Measurements from ENCODE around the gene TSC2. TPM values are rescaled to one million over a fixed set of nuclear protein-coding genes. Genes with fewer than 3 reads are reported as not detected.

Gene TSC2
- total RNA-seq, 1 donor from 2014 or later, result 139 TPM

GRCh38 chr16:2089706-2090480 is 42.1 kb downstream of the TSC2 start:
- Mint-ChIP-seq H3K4me1 (peaks cover 6% of the 10 kb centered on the region), H3K27me3 (no peaks in the 10 kb centered on the region), H3K4me3 (no peak overlapping the region), H3K36me3 (ENCODE audit: low read depth) (peaks cover 48% of the 10 kb centered on the region), H3K27ac (no peak overlapping the region), H3K9me3 (no peaks in the 10 kb centered on the region)
- ATAC-seq (ENCODE audit: low read depth) (no peak), DNase-seq (no peak)
- TF ChIP-seq, protein P1, sequence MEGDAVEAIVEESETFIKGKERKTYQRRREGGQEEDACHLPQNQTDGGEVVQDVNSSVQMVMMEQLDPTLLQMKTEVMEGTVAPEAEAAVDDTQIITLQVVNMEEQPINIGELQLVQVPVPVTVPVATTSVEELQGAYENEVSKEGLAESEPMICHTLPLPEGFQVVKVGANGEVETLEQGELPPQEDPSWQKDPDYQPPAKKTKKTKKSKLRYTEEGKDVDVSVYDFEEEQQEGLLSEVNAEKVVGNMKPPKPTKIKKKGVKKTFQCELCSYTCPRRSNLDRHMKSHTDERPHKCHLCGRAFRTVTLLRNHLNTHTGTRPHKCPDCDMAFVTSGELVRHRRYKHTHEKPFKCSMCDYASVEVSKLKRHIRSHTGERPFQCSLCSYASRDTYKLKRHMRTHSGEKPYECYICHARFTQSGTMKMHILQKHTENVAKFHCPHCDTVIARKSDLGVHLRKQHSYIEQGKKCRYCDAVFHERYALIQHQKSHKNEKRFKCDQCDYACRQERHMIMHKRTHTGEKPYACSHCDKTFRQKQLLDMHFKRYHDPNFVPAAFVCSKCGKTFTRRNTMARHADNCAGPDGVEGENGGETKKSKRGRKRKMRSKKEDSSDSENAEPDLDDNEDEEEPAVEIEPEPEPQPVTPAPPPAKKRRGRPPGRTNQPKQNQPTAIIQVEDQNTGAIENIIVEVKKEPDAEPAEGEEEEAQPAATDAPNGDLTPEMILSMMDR (IDR thresholded peaks at IDR 0.05), result no peak
- intact Hi-C loops (cut with micrococcal nuclease), result no loop called here
- ChIA-PET POLR2A (interaction anchor here (0.6 kb wide), 1 partner anchor 31 kb away, joined by 5 read pairs; no protein-coding TSS in a partner anchor), CTCF (no interaction called here)

- no peak for ATAC-seq (ENCODE audit: low read depth)
- no peaks in the 10 kb centered on the region for H3K27me3 Mint-ChIP-seq
- CTCF ChIA-PET, result no interaction called here
- POLR2A ChIA-PET, result no interaction called here
- no peaks in the 10 kb centered on the region for H3K9me3 Mint-ChIP-seq
- H3K4me1 Mint-ChIP-seq, result peaks cover 6% of the 10 kb centered on the region
- H3K27ac Mint-ChIP-seq, result no peak overlapping the region
- TF ChIP-seq, protein P1 (IDR thresholded peaks at IDR 0.05), result no peak
- intact Hi-C loops (cut with micrococcal nuclease), result no loop called here
- no peak overlapping the region for H3K4me3 Mint-ChIP-seq
- no peak for DNase-seq
- H3K36me3 Mint-ChIP-seq (ENCODE audit: low read depth), result peaks cover 52% of the 10 kb centered on the region
Observed at GRCh38 chr16:2090481-2090776, 42.6 kb downstream of the TSC2 start.

DNA sequence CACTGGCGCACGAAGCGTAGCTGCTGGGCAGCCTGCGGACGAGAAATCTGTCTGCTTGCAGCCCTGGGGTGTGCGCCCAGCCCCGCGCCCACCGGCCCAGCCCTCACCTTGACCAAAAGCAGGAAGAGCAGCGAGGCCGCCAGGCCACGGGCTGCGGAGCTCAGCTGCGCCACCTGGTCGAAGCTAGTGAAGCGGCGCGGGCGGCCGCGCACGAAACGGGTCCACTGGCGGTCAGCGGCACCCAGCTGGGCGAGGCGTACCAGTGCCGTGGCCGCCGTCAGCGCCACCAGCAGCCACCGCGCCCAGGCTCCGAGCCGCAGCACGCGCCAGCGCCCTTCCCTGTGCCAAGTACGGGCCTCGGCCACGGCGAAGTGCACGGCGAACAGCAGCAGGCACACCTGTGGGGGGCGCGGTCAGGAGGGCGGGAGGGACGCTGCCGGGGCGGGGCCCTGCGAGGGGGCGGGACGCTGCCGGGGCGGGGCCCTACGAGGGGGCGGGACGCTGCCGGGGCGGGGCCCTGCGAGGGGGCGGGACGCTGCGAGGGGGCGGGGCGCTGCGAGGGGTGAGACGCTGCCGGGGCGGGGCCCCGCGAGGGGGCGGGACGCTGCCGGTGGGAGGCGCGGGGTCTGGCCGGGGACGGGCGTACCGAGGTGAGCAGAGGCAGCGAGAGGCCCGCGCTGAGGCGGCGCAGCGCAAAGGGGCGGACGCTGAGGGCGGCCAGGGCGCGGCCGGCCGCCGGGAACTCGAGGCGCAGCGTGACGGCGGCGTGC is 43.2 kb downstream of the TSC2 start:
- no peak for DNase-seq
- intact Hi-C loops (cut with micrococcal nuclease), result no loop called here
- peaks cover 53% of the 10 kb centered on the region for H3K36me3 Mint-ChIP-seq (ENCODE audit: low read depth)
- no peaks in the 10 kb centered on the region for H3K9me3 Mint-ChIP-seq
- peaks cover 6% of the 10 kb centered on the region for H3K4me1 Mint-ChIP-seq
- TF ChIP-seq, protein P1 (IDR thresholded peaks at IDR 0.05), result no peak
- ATAC-seq (ENCODE audit: low read depth), result peak; percentile 47
- ChIA-PET CTCF (no interaction called here), POLR2A (interaction anchor here (1.2 kb wide), 1 partner anchor 64 kb away, joined by 4 read pairs; the partner anchor contains the start of gene TRAF7)
- no peak overlapping the region for H3K27ac Mint-ChIP-seq
- H3K4me3 Mint-ChIP-seq, result no peak overlapping the region
- no peaks in the 10 kb centered on the region for H3K27me3 Mint-ChIP-seq

DNA sequence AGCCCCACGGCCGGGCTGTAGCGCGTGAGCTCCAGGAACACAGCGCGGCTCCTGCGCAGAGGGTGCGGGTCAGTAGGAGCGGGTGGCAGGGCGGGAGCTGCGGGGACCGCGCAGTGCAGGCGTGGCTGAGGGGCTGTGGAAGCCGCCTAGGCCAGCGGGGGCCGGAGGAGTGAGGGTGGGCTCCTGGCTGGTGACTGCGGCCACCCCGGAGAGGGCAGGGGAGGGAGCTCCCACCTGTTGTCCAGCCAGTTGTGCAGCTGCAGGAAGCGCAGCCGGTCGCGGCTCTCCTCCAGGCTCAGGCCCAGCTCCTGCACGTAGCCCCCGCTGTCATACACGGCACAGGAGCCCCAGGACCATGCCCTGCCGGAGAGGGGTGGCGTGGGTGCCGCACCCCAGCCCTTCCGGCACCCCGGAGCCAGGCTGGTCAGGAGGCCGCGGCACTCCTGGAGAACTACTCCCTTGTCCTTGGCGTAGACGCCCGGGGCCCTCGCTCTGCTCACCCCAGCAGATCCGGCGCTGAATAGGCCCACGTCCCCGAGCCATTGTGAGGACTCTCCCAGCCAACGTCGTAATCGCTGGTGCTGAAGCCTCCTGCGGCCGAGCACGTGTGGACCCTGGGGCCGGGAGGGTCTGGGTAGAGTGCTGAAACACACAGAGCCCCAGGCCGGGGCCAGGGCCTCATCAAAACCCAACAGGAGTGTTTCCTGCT is 43.9 kb downstream of the TSC2 start:
- TF ChIP-seq, protein P1 (IDR thresholded peaks at IDR 0.05), result no peak
- POLR2A ChIA-PET, result interaction anchor here (1.2 kb wide), 1 partner anchor 63 kb away, joined by 4 read pairs; the partner anchor contains the start of gene TRAF7
- ATAC-seq (ENCODE audit: low read depth) (no peak), DNase-seq (no peak)
- CTCF ChIA-PET, result no interaction called here
- H3K27me3 Mint-ChIP-seq, result no peaks in the 10 kb centered on the region
- no peaks in the 10 kb centered on the region for H3K9me3 Mint-ChIP-seq
- H3K4me1 Mint-ChIP-seq, result peaks cover 6% of the 10 kb centered on the region
- intact Hi-C loops (cut with micrococcal nuclease), result no loop called here
- peaks cover 52% of the 10 kb centered on the region for H3K36me3 Mint-ChIP-seq (ENCODE audit: low read depth)
- no peak overlapping the region for H3K4me3 Mint-ChIP-seq
- no peak overlapping the region for H3K27ac Mint-ChIP-seq

DNA sequence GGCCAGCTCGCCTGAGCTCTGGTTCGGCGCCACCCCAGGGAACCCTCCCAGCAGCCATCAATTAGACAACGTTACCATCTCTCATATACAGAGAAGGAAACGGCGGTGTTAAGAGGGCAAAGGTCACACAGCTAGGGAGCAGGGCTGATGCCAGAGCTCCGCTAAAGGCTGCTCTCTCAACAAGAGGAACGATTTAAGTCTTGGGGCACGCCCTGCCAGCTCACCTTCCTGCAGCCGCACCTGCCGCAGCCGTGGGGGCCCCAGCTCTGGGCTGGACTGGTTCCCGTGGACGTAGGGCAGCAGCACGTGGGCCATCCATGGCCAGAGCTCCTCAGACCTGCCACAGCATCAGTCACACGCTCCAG is 44.5 kb downstream of the TSC2 start:
- TF ChIP-seq, protein P1 (IDR thresholded peaks at IDR 0.05), result no peak
- DNase-seq (no peak), ATAC-seq (ENCODE audit: low read depth) (no peak)
- Mint-ChIP-seq H3K4me1 (peaks cover under 1% of the 10 kb centered on the region), H3K27ac (no peak overlapping the region), H3K27me3 (no peaks in the 10 kb centered on the region), H3K36me3 (ENCODE audit: low read depth) (peaks cover 50% of the 10 kb centered on the region), H3K4me3 (no peak overlapping the region), H3K9me3 (no peaks in the 10 kb centered on the region)
- intact Hi-C loops (cut with micrococcal nuclease), result no loop called here
- ChIA-PET POLR2A (interaction anchor here (1.2 kb wide), 1 partner anchor 63 kb away, joined by 4 read pairs; the partner anchor contains the start of gene TRAF7), CTCF (no interaction called here)
